HEK293T (cell line): ENCODE data around the gene NDFIP1.

Experiments
- BHLHE40 ChIP-seq: fragments of 450-650 bp; IDR thresholded peaks from 2 replicates; pipeline ENCODE4 v1.6.1; 2016; ENCODE audit warnings: mild to moderate bottlenecking, moderate library complexity, borderline replicate concordance
- ELF4 ChIP-seq: fragments of 450-650 bp; IDR thresholded peaks from 2 replicates; pipeline ENCODE4 v1.6.1; 2017; ENCODE audit warnings: antibody characterized with exemption
- FOXA1 ChIP-seq: fragments of 450-650 bp; IDR thresholded peaks from 2 replicates; pipeline ENCODE4 v1.6.1; 2016; ENCODE audit warnings: mild to moderate bottlenecking
- FOXM1 ChIP-seq: fragments of 450-650 bp; IDR thresholded peaks from 2 replicates; pipeline ENCODE4 v1.6.1; 2017; ENCODE audit warnings: mild to moderate bottlenecking, borderline replicate concordance
- HDGF ChIP-seq: fragments of 450-650 bp; IDR thresholded peaks from 2 replicates; pipeline ENCODE4 v1.6.1; 2017; ENCODE audit warnings: antibody characterized with exemption, borderline replicate concordance
- L3MBTL2 ChIP-seq: fragments of 450-650 bp; conservative IDR thresholded peaks from 2 replicates; pipeline ENCODE4 v1.6.1; 2016; ENCODE audit warnings: mild to moderate bottlenecking
- LEF1 ChIP-seq: fragments of 450-650 bp; IDR thresholded peaks from 2 replicates; pipeline ENCODE4 v1.6.1; 2017; ENCODE audit warnings: mild to moderate bottlenecking, borderline replicate concordance
- SP1 ChIP-seq: fragments of 450-650 bp; IDR thresholded peaks from 2 replicates; pipeline ENCODE4 v1.6.1; 2017
- TARDBP ChIP-seq: fragments of 450-650 bp; IDR thresholded peaks from 2 replicates; pipeline ENCODE4 v1.6.1; 2016

DNA sequence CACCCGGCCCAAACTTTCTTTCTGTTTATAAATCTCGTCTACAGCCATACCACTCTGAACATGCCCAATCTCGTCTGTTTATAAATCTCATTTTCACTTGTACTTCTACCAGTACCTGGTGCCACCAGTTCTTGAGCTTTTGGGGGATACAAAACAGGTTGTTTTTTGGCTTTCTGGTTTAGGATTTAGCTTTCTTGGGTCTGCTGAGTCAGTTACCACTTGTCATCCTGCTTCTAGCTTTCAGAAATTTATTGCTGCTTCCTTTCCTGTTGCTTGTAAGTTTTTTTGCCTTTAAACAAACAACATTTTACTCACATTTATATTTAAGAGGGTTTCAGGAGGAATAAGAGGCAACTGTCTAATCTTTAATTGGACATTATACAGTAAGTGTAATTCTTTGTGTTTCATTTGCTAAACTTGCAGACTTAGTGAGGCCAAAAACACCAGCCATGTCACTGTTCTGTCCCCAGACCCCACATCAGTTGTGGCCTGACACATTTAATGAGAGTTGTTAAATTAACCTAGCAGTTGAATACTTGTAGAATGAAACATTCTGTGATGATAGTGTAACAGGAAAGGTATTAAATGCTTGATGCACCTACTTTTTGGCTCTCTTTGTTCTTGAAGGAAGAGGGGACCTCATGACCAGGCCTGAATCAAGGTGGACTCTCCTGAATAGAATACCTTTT, 11.8 kb downstream of the NDFIP1 start:
- TF ChIP-seq LEF1 = no peak
- TF ChIP-seq BHLHE40 = no peak
- TF ChIP-seq ELF4 = no peak
- no peak for TF ChIP-seq HDGF
- TF ChIP-seq TARDBP = no peak
- no peak for TF ChIP-seq FOXM1
- TF ChIP-seq SP1 = no peak
- TF ChIP-seq FOXA1 = no peak
- TF ChIP-seq L3MBTL2 = no peak
